ENCODE measurements around the gene MAP2K4.

Gene MAP2K4

GRCh38 chr17:12037970-12038369 lies 17.3 kb downstream of the MAP2K4 start:
- DNase-seq (ENCODE audit: low read depth, low spot score) = no peak

- no peak for DNase-seq (ENCODE audit: low read depth, low spot score)
Observed at GRCh38 chr17:12040478-12040877, 19.8 kb downstream of the MAP2K4 start.

- no peak for DNase-seq (ENCODE audit: low read depth, low spot score)
Observed at GRCh38 chr17:12041312-12041711, 20.6 kb downstream of the MAP2K4 start.

GRCh38 chr17:12043702-12044101 lies 23.0 kb downstream of the MAP2K4 start:
- DNase-seq (ENCODE audit: low read depth, low spot score) = no peak

- no peak for DNase-seq (ENCODE audit: low read depth, low spot score)
Observed at GRCh38 chr17:12046786-12047185, 26.1 kb downstream of the MAP2K4 start.

GRCh38 chr17:12047681-12048376 lies 27.2 kb downstream of the MAP2K4 start:
- DNase-seq (ENCODE audit: low read depth, low spot score) = no peak

- DNase-seq (ENCODE audit: low read depth, low spot score) = no peak
Observed at GRCh38 chr17:12048843-12049473, 28.3 kb downstream of the MAP2K4 start.

GRCh38 chr17:12050646-12051225 lies 30.1 kb downstream of the MAP2K4 start:
- DNase-seq (ENCODE audit: low read depth, low spot score) = no peak

- DNase-seq (ENCODE audit: low read depth, low spot score) = no peak
Observed at GRCh38 chr17:12053552-12053951, 32.9 kb downstream of the MAP2K4 start.

GRCh38 chr17:12055889-12056288 lies 35.2 kb downstream of the MAP2K4 start:
- no peak for DNase-seq (ENCODE audit: low read depth, low spot score)

GRCh38 chr17:12057520-12057919 lies 36.8 kb downstream of the MAP2K4 start:
- DNase-seq (ENCODE audit: low read depth, low spot score) = no peak

GRCh38 chr17:12058535-12058934 lies 37.9 kb downstream of the MAP2K4 start:
- no peak for DNase-seq (ENCODE audit: low read depth, low spot score)

GRCh38 chr17:12062249-12062648 lies 41.6 kb downstream of the MAP2K4 start:
- no peak for DNase-seq (ENCODE audit: low read depth, low spot score)

- DNase-seq (ENCODE audit: low read depth, low spot score) = no peak
Observed at GRCh38 chr17:12064395-12064794, 43.7 kb downstream of the MAP2K4 start.

- no peak for DNase-seq (ENCODE audit: low read depth, low spot score)
Observed at GRCh38 chr17:12067485-12067884, 46.8 kb downstream of the MAP2K4 start.

GRCh38 chr17:12068946-12069345 lies 48.3 kb downstream of the MAP2K4 start:
- no peak for DNase-seq (ENCODE audit: low read depth, low spot score)

- DNase-seq (ENCODE audit: low read depth, low spot score) = no peak
Observed at GRCh38 chr17:12070561-12070960, 49.9 kb downstream of the MAP2K4 start.

GRCh38 chr17:12074346-12074745 lies 53.7 kb downstream of the MAP2K4 start:
- no peak for DNase-seq (ENCODE audit: low read depth, low spot score)

GRCh38 chr17:12077773-12078172 lies 57.1 kb downstream of the MAP2K4 start:
- no peak for DNase-seq (ENCODE audit: low read depth, low spot score)

GRCh38 chr17:12078791-12079190 lies 58.1 kb downstream of the MAP2K4 start:
- DNase-seq (ENCODE audit: low read depth, low spot score) = no peak

- DNase-seq (ENCODE audit: low read depth, low spot score) = no peak
Observed at GRCh38 chr17:12081720-12082119, 61.0 kb downstream of the MAP2K4 start.

GRCh38 chr17:12085076-12085949 lies 64.6 kb downstream of the MAP2K4 start:
- DNase-seq (ENCODE audit: low read depth, low spot score) = no peak

Measured in brain pericyte (primary cell).